Spleen (tissue), 7 donors: ENCODE data around the gene ZMYND8.

Experiments
- CTCF ChIP-seq, 11 experiments: fragments of 200-600 bp in 7 of 11; fragments of 450-650 bp in 4 of 11; sonication (generic) in 4 of 11; IDR thresholded peaks in 8 of 11; conservative IDR thresholded peaks in 3 of 11; 1 replicate in 7 of 11; 2 replicates in 4 of 11; pipeline versions ENCODE4 v1.4.0 to v1.8.0; 2016 to 2021; ENCODE audit warnings: antibody characterized with exemption in 11 of 11, inconsistent platforms in 4 of 11, mild to moderate bottlenecking in 1 of 11
- POLR2AphosphoS5 ChIP-seq, 3 donors: sonication (generic); formaldehyde crosslinking; IDR thresholded peaks; one replicate each; pipeline ENCODE4 v1.5.1; 2017; ENCODE audit warnings: antibody characterized with exemption in 3 of 3
- donor health status: DM: no; HTN: no; CAD: no; lungs with moderate emphysema.
- donor health status: DM: no; HTN: no; CAD: no.
- donor health status: DM: no; HTN: no; CAD: no.

GRCh38 chr20:47263465-47264084, 92.9 kb downstream of the ZMYND8 start:
- TF ChIP-seq POLR2AphosphoS5 (IDR thresholded peaks at IDR 0.05) (no peak), CTCF (IDR thresholded peaks at IDR 0.05 in 8 of 11, conservative IDR thresholded peaks at IDR 0.05 in 3 of 11) (no peak)
